ENCODE data around the gene ROCK2.

- TF ChIP-seq GATA2 (IDR thresholded peaks at IDR 0.05; ENCODE audit: low read depth, low read length), result no peak
- TF ChIP-seq GATA3 (IDR thresholded peaks at IDR 0.05; ENCODE audit: low read depth, low read length), result no peak
These were observed 58.1 kb downstream of the ROCK2 start for GRCh38 chr2:11286323-11286722.
